Esophagus squamous epithelium (tissue), 5 donors: ENCODE results near the gene AUTS2. TPM values are rescaled to one million over a fixed set of nuclear protein-coding genes. Genes with fewer than 3 reads are reported as not detected.

Source experiments
- DNase-seq: peaks from one replicate; lab custom pipeline; 2025; lab: John Stamatoyannopoulos, UW
- H3K27ac ChIP-seq, 4 donors: fragments of 200-600 bp; sonication (generic); one replicate each; pipeline ENCODE4 v1.5.1; 2016 to 2019; ENCODE audit warnings: mild to moderate bottlenecking in 1 of 4
- H3K27me3 ChIP-seq, 4 donors: fragments of 200-600 bp; sonication (generic); 1 replicate in 3 of 4; 2 replicates in 1 of 4; pipeline versions ENCODE4 v1.5.1 to v1.6.0; 2017 to 2021; ENCODE audit warnings: antibody characterized with exemption in 1 of 4
- H3K36me3 ChIP-seq, 3 donors: fragments of 200-600 bp; sonication (generic); one replicate each; pipeline ENCODE4 v1.5.1; 2016 to 2019
- H3K4me1 ChIP-seq, 3 donors: fragments of 200-600 bp; sonication (generic); one replicate each; pipeline ENCODE4 v1.5.1; 2017 to 2019
- H3K4me3 ChIP-seq, 4 donors: fragments of 200-600 bp; sonication (generic); 1 replicate in 3 of 4; 2 replicates in 1 of 4; pipeline ENCODE4 v1.5.1; 2016 to 2019; ENCODE audit warnings: mild to moderate bottlenecking in 2 of 4, moderate library complexity in 1 of 4
- H3K9me3 ChIP-seq, 3 donors: fragments of 200-600 bp; sonication (generic); one replicate each; pipeline ENCODE4 v1.5.1; 2016 to 2019
- POLR2A ChIP-seq, 4 donors: fragments of 450-650 bp; IDR thresholded peaks; one replicate each; pipeline ENCODE4 v1.6.1; 2017; ENCODE audit warnings: antibody characterized with exemption in 4 of 4, mild to moderate bottlenecking in 4 of 4, moderate library complexity in 3 of 4
- WGBS, 2 donors: methylation state at CpG; one replicate each; pipeline ENCODE4 v1.1.5; 2018; 5-methylcytosine and 5-hydroxymethylcytosine counted together
- intact Hi-C: fragments of 100-400 bp; cut with DNase I; formaldehyde crosslinking; loops from one replicate; pipeline ENCODE4 v1.15.0; 2022
- total RNA-seq, 4 donors: library from RNA; depleted of rRNA; stranded (reverse); fragments of >200 nt; gene quantifications; one replicate each; pipeline ENCODE4 v1.1.0, GENCODE V29; 2016
- TF ChIP-seq, protein P1 (sequence below), 6 experiments: fragments of 450-650 bp in 4 of 6; fragments of 200-600 bp in 2 of 6; sonication (generic) in 2 of 6; IDR thresholded peaks; one replicate each; pipeline ENCODE4 v1.5.1; 2016 to 2019; ENCODE audit warnings: antibody characterized with exemption in 6 of 6, mild to moderate bottlenecking in 4 of 6, moderate library complexity in 4 of 6
- donor health status: DM: yes; HTN: yes; CAD: no.

The AUTS2 gene
- total RNA-seq, 4 donors from 2014 or later: 9.5 to 36.2 (median 23.0) TPM

DNA sequence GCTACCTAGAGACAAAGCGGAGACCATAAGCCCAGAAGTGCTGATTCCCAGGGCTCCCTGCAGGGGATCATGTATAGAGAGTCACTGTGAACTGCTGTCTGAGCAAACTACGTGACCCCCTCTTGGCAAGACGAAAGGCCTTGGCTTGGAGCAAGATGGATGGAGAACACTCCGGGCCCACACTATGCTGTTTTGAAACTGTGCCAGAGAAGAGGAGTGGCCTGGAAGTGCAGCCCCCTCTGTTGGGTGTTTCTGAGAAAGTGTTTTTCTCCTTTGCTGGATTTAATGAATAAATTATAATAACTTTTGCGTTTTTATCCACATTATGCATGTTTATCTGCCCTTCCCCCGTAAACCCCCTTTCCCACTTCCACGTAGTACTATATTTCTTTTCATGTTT lies 894.4 kb downstream of the AUTS2 start:
- intact Hi-C loops: no loop called here
- no peak for TF ChIP-seq POLR2A (IDR thresholded peaks at IDR 0.05)
- TF ChIP-seq, protein P1, sequence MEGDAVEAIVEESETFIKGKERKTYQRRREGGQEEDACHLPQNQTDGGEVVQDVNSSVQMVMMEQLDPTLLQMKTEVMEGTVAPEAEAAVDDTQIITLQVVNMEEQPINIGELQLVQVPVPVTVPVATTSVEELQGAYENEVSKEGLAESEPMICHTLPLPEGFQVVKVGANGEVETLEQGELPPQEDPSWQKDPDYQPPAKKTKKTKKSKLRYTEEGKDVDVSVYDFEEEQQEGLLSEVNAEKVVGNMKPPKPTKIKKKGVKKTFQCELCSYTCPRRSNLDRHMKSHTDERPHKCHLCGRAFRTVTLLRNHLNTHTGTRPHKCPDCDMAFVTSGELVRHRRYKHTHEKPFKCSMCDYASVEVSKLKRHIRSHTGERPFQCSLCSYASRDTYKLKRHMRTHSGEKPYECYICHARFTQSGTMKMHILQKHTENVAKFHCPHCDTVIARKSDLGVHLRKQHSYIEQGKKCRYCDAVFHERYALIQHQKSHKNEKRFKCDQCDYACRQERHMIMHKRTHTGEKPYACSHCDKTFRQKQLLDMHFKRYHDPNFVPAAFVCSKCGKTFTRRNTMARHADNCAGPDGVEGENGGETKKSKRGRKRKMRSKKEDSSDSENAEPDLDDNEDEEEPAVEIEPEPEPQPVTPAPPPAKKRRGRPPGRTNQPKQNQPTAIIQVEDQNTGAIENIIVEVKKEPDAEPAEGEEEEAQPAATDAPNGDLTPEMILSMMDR (IDR thresholded peaks at IDR 0.05): no peak
- WGBS, 2 donors: 72 to 88% methylated on average over 7 of the region's 7 CpGs

DNA sequence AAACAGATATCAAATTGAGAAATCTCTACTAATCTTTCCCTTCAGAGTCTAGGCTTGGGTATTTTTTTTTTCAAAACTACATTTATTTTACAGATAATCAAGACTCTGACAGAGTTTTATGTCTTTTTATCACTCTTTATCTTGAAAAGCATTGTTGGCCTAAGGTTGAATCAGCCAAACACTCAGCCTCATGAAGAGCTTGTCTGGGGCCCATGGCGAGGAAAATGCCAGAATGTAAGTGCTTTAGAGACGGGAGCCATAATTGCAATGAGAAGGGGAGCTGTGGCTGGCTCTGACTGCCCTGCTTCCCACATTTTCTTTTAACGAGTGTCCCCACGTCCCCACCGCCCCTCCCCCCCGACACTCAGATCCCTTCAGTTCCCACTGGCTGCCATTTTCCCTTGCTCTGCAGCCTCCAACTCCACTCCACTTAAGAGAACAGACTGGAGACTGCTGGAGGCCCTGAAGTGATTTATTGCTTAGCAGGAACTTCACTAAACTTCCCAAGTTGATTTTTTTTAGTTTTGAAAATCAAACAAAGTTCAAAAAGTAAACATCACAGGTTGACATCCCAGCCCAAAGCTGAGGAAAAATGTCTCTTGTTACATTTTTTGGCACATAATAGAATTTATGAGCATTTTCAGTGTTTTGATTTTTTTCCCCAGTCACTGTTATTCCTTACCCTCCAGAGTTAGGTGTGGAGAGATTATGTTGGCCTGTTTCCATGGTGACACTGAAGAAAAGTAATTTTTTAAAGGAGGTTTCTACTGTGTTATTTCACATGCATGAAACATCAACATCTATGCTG lies 896.2 kb downstream of the AUTS2 start:
- H3K27ac ChIP-seq: no peak overlapping the region
- TF ChIP-seq POLR2A (IDR thresholded peaks at IDR 0.05): no peak
- TF ChIP-seq, protein P1 (IDR thresholded peaks at IDR 0.05): no peak
- peaks cover 0 to 23% (median 14%) of the 10 kb centered on the region in 3 donors for H3K4me1 ChIP-seq
- intact Hi-C loops: no loop called here
- no peaks in the 10 kb centered on the region for H3K36me3 ChIP-seq
- no peak for DNase-seq
- no peaks in the 10 kb centered on the region for H3K27me3 ChIP-seq
- WGBS, 2 donors: 86 to 87% methylated on average over 5 to 6 of the region's 6 CpGs
- H3K4me3 ChIP-seq: no peak overlapping the region
- no peaks in the 10 kb centered on the region for H3K9me3 ChIP-seq

More for the DNA sequence above, 894.4 kb downstream of the AUTS2 start:
- no peak for DNase-seq
- Histone ChIP-seq H3K27me3 (no peaks in the 10 kb centered on the region), H3K4me1 (peaks cover 0 to 5% (median 0%) of the 10 kb centered on the region in 3 donors), H3K36me3 (no peaks in the 10 kb centered on the region), H3K9me3 (no peaks in the 10 kb centered on the region), H3K27ac (no peak overlapping the region), H3K4me3 (no peak overlapping the region)

DNA sequence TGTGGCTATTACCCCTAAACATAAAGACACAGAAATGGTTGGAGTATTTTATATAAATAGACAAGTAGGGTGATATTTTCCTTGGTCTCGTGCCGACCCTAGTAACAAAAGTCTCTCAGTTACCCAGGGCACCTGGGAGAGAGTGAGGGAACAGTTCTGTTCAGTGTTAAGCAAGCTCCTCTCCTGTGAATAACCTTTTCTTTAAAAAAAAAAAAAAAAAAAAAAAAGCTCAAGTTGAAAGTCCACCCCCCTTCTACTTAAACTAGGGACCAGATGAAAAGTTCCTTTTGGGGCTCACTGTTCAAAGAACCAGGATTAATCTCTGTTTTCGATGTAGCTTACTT lies 896.7 kb downstream of the AUTS2 start:
- Histone ChIP-seq H3K9me3 (no peaks in the 10 kb centered on the region), H3K27me3 (no peaks in the 10 kb centered on the region), H3K27ac (no peak overlapping the region), H3K4me3 (no peak overlapping the region), H3K36me3 (no peaks in the 10 kb centered on the region), H3K4me1 (peaks cover 0 to 29% (median 14%) of the 10 kb centered on the region in 3 donors)
- TF ChIP-seq POLR2A (IDR thresholded peaks at IDR 0.05): no peak
- TF ChIP-seq, protein P1 (IDR thresholded peaks at IDR 0.05): no peak
- 81 to 87% methylated on average over 3 of the region's 3 CpGs for WGBS, 2 donors
- intact Hi-C loops: no loop called here
- DNase-seq: no peak

DNA sequence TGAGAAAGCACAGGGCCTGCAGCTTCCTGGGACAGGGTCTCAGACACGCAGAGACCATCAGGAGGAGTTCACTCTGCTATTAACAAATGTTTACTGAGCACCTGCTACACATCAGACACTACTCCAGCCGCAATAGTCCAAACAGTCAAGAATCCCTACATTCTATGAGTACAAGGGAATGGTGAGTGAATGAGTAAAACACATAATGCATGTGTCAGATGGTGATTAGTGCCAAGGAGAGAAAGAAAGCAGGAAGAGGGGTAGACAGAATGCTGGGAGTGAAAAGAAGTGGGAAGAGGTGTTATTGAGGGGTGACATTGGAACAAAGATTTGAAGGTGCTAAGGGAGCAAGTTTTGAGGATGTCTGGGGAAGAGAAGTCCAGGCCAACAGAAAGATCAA lies 899.5 kb downstream of the AUTS2 start:
- intact Hi-C loops: no loop called here
- TF ChIP-seq, protein P1 (IDR thresholded peaks at IDR 0.05): no peak
- Histone ChIP-seq H3K9me3 (no peaks in the 10 kb centered on the region), H3K36me3 (no peaks in the 10 kb centered on the region), H3K27me3 (no peaks in the 10 kb centered on the region), H3K4me3 (no peak overlapping the region), H3K4me1 (peaks cover 0 to 30% (median 14%) of the 10 kb centered on the region in 3 donors), H3K27ac (peak overlapping the region in 1 of 4 donors; percentile 34)
- WGBS, 2 donors: 40 to 66% methylated on average over 1 to 2 of the region's 2 CpGs
- no peak for DNase-seq

DNA sequence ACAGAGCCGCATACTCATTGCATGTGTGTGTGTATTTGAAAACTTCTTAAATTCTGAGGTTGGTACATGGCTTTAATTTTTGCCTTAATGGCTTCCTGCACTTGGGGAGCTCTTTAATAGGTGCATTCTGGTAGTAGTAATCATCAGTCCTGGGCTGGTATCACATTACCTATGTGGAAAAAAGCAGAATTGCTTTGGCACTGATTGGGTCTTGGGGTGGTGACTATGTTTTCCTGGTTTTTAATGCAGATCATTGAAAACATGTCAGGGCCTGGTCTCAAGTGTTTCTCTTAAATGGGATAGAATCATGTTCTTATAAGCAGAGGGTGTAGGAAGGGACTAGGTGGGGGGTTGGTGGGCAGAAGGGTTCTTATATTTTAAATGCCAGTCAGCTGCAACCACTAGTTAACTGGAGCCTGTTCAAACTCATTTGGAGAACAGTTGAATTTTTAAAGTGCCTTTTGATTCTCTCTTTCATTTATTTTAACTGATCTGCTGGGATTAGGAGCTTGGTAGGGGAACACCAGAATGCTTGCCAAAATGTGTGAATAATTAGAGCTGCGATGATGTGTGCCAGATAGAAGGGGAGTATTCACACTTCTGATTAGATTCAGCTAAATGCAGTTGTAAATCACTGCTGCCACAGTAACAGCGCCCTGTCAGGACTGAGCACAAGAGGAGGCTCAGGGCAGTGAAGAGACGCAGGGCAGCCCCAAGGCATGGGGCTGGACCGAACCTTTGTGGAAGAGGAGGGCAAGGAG lies 900.1 kb downstream of the AUTS2 start:
- no peak for DNase-seq

More for the DNA sequence above, 900.1 kb downstream of the AUTS2 start:
- Histone ChIP-seq H3K27me3 (no peaks in the 10 kb centered on the region), H3K36me3 (no peaks in the 10 kb centered on the region), H3K9me3 (no peaks in the 10 kb centered on the region), H3K4me3 (no peak overlapping the region), H3K27ac (peak overlapping the region in 2 of 4 donors; percentile 3 to 34), H3K4me1 (peaks cover 0 to 30% (median 14%) of the 10 kb centered on the region in 3 donors)
- 42 to 50% methylated on average over 2 to 5 of the region's 5 CpGs for WGBS, 2 donors
- TF ChIP-seq POLR2A (IDR thresholded peaks at IDR 0.05): no peak
- TF ChIP-seq, protein P1 (IDR thresholded peaks at IDR 0.05): no peak
- intact Hi-C loops: no loop called here
